ENCODE measurements around the gene RNF17. TPM values are rescaled to one million over a fixed set of nuclear protein-coding genes. Genes with fewer than 3 reads are reported as not detected.
A peak's percentile ranks its signal among the peaks of the same experiment; 100 is the strongest.

Gene RNF17
- total RNA-seq, 6 experiments from 2014 or later = not detected

GRCh38 chr13:24842549-24843274 lies 78.7 kb downstream of the RNF17 start:
- Mint-ChIP-seq H3K27me3 (ENCODE audit: insufficient read depth) (peaks cover 7% of the 10 kb centered on the region), H3K4me1 (ENCODE audit: low read depth) (no peaks in the 10 kb centered on the region), H3K27ac (no peak overlapping the region), H3K9me3 (no peaks in the 10 kb centered on the region), H3K36me3 (ENCODE audit: low read depth) (no peaks in the 10 kb centered on the region), H3K4me3 (no peak overlapping the region)
- TF ChIP-seq CTCF (IDR thresholded peaks at IDR 0.05) = no peak
- DNase-seq = peak; percentile 4

- Mint-ChIP-seq H3K27me3 (ENCODE audit: insufficient read depth) (peaks cover 10% of the 10 kb centered on the region; the same call in 1 of the 2 replicates), H3K4me1 (ENCODE audit: low read depth) (peaks cover 11% of the 10 kb centered on the region), H3K36me3 (ENCODE audit: low read depth) (no peaks in the 10 kb centered on the region), H3K4me3 (peak overlapping the region; percentile 42; the same call in 1 of the 2 replicates), H3K27ac (no peak overlapping the region), H3K9me3 (no peaks in the 10 kb centered on the region)
- DNase-seq = peak; percentile 24
- no peak for TF ChIP-seq CTCF (IDR thresholded peaks at IDR 0.05)
Measured at GRCh38 chr13:24851546-24851945, 87.6 kb downstream of the RNF17 start.

GRCh38 chr13:24854311-24854710 lies 90.3 kb downstream of the RNF17 start:
- Mint-ChIP-seq H3K4me1 (ENCODE audit: low read depth) (peaks cover 11% of the 10 kb centered on the region), H3K36me3 (ENCODE audit: low read depth) (no peaks in the 10 kb centered on the region), H3K27ac (no peak overlapping the region), H3K27me3 (ENCODE audit: insufficient read depth) (peaks cover 14% of the 10 kb centered on the region), H3K9me3 (no peaks in the 10 kb centered on the region), H3K4me3 (no peak overlapping the region)
- DNase-seq = no peak
- TF ChIP-seq CTCF (IDR thresholded peaks at IDR 0.05) = no peak

- Mint-ChIP-seq H3K27ac (no peak overlapping the region), H3K4me1 (ENCODE audit: low read depth) (no peaks in the 10 kb centered on the region), H3K4me3 (no peak overlapping the region), H3K9me3 (no peaks in the 10 kb centered on the region), H3K36me3 (ENCODE audit: low read depth) (no peaks in the 10 kb centered on the region), H3K27me3 (ENCODE audit: insufficient read depth) (peaks cover 5% of the 10 kb centered on the region)
- TF ChIP-seq CTCF (IDR thresholded peaks at IDR 0.05) = no peak
- no peak for DNase-seq
Measured at GRCh38 chr13:24858953-24859352, 95.0 kb downstream of the RNF17 start.

- Mint-ChIP-seq H3K27ac (no peak overlapping the region), H3K36me3 (ENCODE audit: low read depth) (no peaks in the 10 kb centered on the region), H3K4me3 (no peak overlapping the region), H3K27me3 (ENCODE audit: insufficient read depth) (peaks cover 7% of the 10 kb centered on the region), H3K4me1 (ENCODE audit: low read depth) (no peaks in the 10 kb centered on the region), H3K9me3 (no peaks in the 10 kb centered on the region)
- DNase-seq = no peak
- TF ChIP-seq CTCF (IDR thresholded peaks at IDR 0.05) = no peak
Measured at GRCh38 chr13:24860770-24861169, 96.8 kb downstream of the RNF17 start.
